ENCODE results near the gene MAN2B2. TPM values are rescaled to one million over a fixed set of nuclear protein-coding genes. Genes with fewer than 3 reads are reported as not detected.

MAN2B2 gene
- total RNA-seq, 2 experiments from 2014 or later, result 10.8 to 13.0 TPM

DNA sequence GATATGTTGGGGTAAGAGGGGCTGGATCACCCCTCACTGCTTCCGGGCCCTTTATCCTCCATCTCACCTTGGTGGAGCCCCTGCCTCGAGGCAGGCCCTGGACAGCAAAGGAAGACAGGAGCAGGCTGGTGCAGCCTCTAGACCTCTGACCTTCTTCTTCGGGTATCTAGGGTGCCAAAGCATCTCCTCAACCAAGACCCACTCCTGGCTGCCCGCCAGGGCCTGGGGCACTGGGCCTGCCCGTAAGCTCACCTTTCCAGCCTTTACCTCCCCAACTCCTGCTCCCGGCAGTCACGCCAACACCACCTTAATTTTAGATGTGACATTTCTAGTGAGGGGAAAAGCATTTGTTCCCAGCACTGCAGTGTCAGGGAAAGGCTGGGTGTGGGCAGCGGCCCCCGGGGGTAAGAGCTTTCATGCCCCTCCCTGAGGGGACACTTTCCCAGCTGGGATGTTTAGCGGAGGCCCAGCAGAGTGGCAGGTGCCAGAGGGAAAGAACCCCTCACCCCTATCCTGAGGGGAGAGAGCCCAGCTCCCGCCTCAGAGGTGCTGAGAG is 6.7 kb downstream of the MAN2B2 start:
- Mint-ChIP-seq H3K4me3 (no peak overlapping the region), H3K27ac (no peak overlapping the region), H3K27me3 (no peaks in the 10 kb centered on the region), H3K4me1 (ENCODE audit: low read depth) (no peaks in the 10 kb centered on the region), H3K36me3 (ENCODE audit: low read depth) (peaks cover 55% of the 10 kb centered on the region), H3K9me3 (peaks cover 6% of the 10 kb centered on the region)
- intact Hi-C loops (cut with micrococcal nuclease), result no loop called here
- TF ChIP-seq, protein P1, sequence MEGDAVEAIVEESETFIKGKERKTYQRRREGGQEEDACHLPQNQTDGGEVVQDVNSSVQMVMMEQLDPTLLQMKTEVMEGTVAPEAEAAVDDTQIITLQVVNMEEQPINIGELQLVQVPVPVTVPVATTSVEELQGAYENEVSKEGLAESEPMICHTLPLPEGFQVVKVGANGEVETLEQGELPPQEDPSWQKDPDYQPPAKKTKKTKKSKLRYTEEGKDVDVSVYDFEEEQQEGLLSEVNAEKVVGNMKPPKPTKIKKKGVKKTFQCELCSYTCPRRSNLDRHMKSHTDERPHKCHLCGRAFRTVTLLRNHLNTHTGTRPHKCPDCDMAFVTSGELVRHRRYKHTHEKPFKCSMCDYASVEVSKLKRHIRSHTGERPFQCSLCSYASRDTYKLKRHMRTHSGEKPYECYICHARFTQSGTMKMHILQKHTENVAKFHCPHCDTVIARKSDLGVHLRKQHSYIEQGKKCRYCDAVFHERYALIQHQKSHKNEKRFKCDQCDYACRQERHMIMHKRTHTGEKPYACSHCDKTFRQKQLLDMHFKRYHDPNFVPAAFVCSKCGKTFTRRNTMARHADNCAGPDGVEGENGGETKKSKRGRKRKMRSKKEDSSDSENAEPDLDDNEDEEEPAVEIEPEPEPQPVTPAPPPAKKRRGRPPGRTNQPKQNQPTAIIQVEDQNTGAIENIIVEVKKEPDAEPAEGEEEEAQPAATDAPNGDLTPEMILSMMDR (IDR thresholded peaks at IDR 0.05), result no peak
- ATAC-seq, result no peak
- POLR2A ChIA-PET, result no interaction called here
- no peak for DNase-seq
- CTCF ChIA-PET, result no interaction called here

DNA sequence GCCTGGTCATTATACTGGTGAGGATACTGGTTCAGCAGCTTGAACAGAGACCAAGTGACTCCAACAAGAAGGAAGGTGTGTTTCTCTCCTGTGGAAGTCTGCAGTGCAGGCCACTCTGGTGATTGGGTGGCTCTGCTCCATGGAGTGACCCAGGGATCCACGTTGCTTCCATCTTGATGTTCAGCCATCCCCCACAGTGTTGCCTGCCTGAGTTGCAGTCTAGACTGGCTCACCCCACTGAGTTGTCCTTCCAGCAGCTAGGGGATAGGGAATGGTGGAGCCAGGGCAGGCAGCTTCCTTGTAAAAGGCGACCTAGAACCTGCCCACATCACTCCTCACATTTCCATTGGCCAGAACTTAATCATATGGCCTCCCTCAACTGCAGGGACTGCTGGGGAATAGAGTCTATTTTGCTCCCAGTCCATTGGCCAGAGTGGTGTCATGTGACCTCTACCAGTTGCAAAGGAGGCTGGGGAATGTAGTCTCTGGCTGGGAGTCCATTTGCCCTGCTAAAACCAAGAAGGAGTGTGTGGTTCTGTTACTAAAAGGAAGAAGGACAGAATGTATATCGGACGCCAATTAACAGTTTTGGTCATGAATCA is 8.0 kb downstream of the MAN2B2 start:
- peaks cover 6% of the 10 kb centered on the region for H3K9me3 Mint-ChIP-seq
- H3K4me3 Mint-ChIP-seq, result no peak overlapping the region
- intact Hi-C loops (cut with micrococcal nuclease), result no loop called here
- TF ChIP-seq, protein P1 (IDR thresholded peaks at IDR 0.05), result no peak
- no peaks in the 10 kb centered on the region for H3K4me1 Mint-ChIP-seq (ENCODE audit: low read depth)
- ATAC-seq (peak; percentile 79), DNase-seq (peak; percentile 25)
- no peaks in the 10 kb centered on the region for H3K27me3 Mint-ChIP-seq
- H3K36me3 Mint-ChIP-seq (ENCODE audit: low read depth), result peaks cover 55% of the 10 kb centered on the region
- ChIA-PET CTCF (no interaction called here), POLR2A (no interaction called here)
- no peak overlapping the region for H3K27ac Mint-ChIP-seq

DNA sequence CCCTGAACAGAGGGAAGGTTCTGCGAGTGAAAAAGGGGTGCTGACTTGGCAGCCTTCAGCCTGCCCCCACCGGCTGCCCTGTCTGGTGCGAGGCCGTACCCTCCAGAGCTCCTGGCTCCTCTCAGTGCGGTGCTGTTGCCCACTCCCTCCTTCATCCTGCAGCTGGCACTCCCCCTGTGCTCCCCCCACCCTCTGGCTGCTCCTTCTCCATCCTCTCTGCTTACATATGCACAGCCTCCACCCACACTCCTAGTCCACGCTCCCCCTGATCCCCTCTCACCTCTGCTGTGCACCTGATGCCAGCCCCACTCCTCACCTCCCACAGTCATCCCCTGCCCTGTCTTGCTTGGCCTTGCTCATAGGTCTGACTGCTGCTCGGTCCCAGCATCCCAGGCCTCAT is 9.9 kb downstream of the MAN2B2 start:
- ChIA-PET CTCF (no interaction called here), POLR2A (interaction anchor here (0.6 kb wide), 1 partner anchor 12 kb away, joined by 3 read pairs; no protein-coding TSS in a partner anchor)
- H3K36me3 Mint-ChIP-seq (ENCODE audit: low read depth), result peaks cover 45% of the 10 kb centered on the region
- no peak for ATAC-seq
- intact Hi-C loops (cut with micrococcal nuclease), result no loop called here
- no peak overlapping the region for H3K27ac Mint-ChIP-seq
- H3K4me1 Mint-ChIP-seq (ENCODE audit: low read depth), result no peaks in the 10 kb centered on the region
- DNase-seq, result no peak
- no peaks in the 10 kb centered on the region for H3K27me3 Mint-ChIP-seq
- no peak overlapping the region for H3K4me3 Mint-ChIP-seq
- TF ChIP-seq, protein P1 (IDR thresholded peaks at IDR 0.05), result no peak
- peaks cover 6% of the 10 kb centered on the region for H3K9me3 Mint-ChIP-seq

DNA sequence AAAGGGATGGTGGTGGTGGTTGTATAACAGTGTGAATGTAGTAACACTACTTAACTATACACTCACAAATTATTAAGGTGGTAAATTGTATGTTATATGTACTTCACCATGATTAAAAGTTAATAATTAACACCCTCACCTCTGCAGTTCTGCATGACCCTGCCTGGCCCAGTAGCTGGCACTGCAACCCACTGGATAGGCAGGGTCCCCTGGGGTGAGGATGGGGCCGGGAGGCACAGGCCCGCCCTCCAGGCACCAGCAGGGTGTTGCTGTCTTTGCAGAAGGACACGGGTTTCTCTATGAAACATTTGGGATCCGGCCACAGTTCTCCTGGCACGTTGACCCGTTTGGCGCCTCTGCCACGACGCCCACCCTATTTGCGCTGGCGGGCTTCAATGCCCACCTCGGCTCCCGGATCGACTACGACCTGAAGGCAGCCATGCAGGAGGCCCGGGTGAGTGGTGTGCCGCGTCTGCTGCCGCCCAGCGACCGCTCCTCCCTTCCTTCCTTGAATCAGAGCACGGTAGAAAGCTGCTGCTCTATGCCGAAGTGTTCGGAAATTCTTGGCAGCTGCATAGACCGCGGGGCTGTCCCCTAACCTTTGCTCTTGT is 11.8 kb downstream of the MAN2B2 start:
- peaks cover 27% of the 10 kb centered on the region for H3K36me3 Mint-ChIP-seq (ENCODE audit: low read depth)
- TF ChIP-seq, protein P1 (IDR thresholded peaks at IDR 0.05), result no peak
- ChIA-PET POLR2A (no interaction called here), CTCF (no interaction called here)
- ATAC-seq (no peak), DNase-seq (no peak)
- H3K4me1 Mint-ChIP-seq (ENCODE audit: low read depth), result no peaks in the 10 kb centered on the region
- H3K27ac Mint-ChIP-seq, result no peak overlapping the region
- intact Hi-C loops (cut with micrococcal nuclease), result no loop called here
- no peaks in the 10 kb centered on the region for H3K27me3 Mint-ChIP-seq
- peaks cover 6% of the 10 kb centered on the region for H3K9me3 Mint-ChIP-seq
- H3K4me3 Mint-ChIP-seq, result no peak overlapping the region

DNA sequence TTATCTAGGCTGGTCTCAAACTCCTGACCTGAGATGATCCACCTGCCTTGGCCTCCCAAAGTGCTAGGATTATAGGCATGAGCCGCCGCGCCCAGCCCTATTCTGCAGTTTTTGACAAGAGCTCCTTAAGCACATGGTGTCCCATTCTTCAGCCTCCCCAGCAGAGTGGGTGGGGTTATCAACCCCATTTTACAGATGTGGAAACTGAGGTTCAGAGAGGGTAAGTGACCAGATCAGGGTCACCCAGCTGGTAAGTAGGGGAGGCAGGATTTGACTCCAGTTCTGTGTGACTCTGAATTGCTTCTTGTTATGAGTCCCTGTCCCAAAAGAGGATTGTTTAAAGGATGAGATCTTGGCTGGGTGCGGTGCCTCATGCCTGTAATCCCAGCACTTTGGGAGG is 14.5 kb downstream of the MAN2B2 start:
- H3K4me1 Mint-ChIP-seq (ENCODE audit: low read depth), result no peaks in the 10 kb centered on the region
- peaks cover 9% of the 10 kb centered on the region for H3K36me3 Mint-ChIP-seq (ENCODE audit: low read depth)
- no peak overlapping the region for H3K27ac Mint-ChIP-seq
- no peak for DNase-seq
- H3K9me3 Mint-ChIP-seq, result no peaks in the 10 kb centered on the region
- ChIA-PET CTCF (no interaction called here), POLR2A (interaction anchor here (0.6 to 0.9 kb wide), 3 partner anchors 14 to 28 kb away, joined by 3 read pairs; partner anchors contain the start of gene MAN2B2)
- no peaks in the 10 kb centered on the region for H3K27me3 Mint-ChIP-seq
- intact Hi-C loops (cut with micrococcal nuclease), result no loop called here
- no peak overlapping the region for H3K4me3 Mint-ChIP-seq
- ATAC-seq, result no peak
- TF ChIP-seq, protein P1 (IDR thresholded peaks at IDR 0.05), result no peak

All from activated CD8-positive, alpha-beta T cell treated with anti-CD3 and anti-CD28 coated beads for 36 hours (primary cell).